Nephron (organoid): ENCODE data around the gene TMEM123.

ENCODE experiments used
- H3K27ac Mint-ChIP-seq, 3 experiments: 2 replicates each; pipeline ENCODE4 v1.8.0; 2020; ENCODE audit warnings: mixed read lengths in 3 of 3, mild to moderate bottlenecking in 2 of 3, moderate library complexity in 1 of 3
- H3K27me3 Mint-ChIP-seq: 2 replicates; pipeline ENCODE4 v1.8.0; 2021; ENCODE audit warnings: low read depth, mild to moderate bottlenecking, moderate library complexity, mixed read lengths
- H3K36me3 Mint-ChIP-seq: 2 replicates; pipeline ENCODE4 v1.8.0; 2020; ENCODE audit warnings: low read depth, mixed read lengths
- H3K4me1 Mint-ChIP-seq: 2 replicates; pipeline ENCODE4 v1.8.0; 2020; ENCODE audit warnings: mixed read lengths
- H3K4me3 Mint-ChIP-seq, 3 experiments: 2 replicates each; pipeline ENCODE4 v1.8.0; 2020; ENCODE audit warnings: mild to moderate bottlenecking in 3 of 3, mixed read lengths in 3 of 3, moderate library complexity in 2 of 3
- H3K9me3 Mint-ChIP-seq: 2 replicates; pipeline ENCODE4 v1.8.0; 2020; ENCODE audit warnings: mixed read lengths
- CTCF ChIP-seq, 3 experiments: fragments of 200-600 bp; sonication (generic); IDR thresholded peaks; one replicate each; pipeline ENCODE4 v1.5.0; 2021; ENCODE audit warnings: antibody characterized with exemption in 3 of 3; ENCODE audit not compliant: unreplicated experiment in 3 of 3

TMEM123 gene

GRCh38 chr11:102465696-102466095 lies 13.1 kb upstream of the TMEM123 start:
- no peaks in the 10 kb centered on the region for H3K9me3 Mint-ChIP-seq
- H3K27me3 Mint-ChIP-seq: no peaks in the 10 kb centered on the region
- H3K36me3 Mint-ChIP-seq: no peaks in the 10 kb centered on the region
- no peak overlapping the region for H3K4me3 Mint-ChIP-seq
- no peak for TF ChIP-seq CTCF (IDR thresholded peaks at IDR 0.05; ENCODE audit: unreplicated experiment in 3 of 3)
- no peak overlapping the region for H3K27ac Mint-ChIP-seq
- peaks cover 11% of the 10 kb centered on the region for H3K4me1 Mint-ChIP-seq

GRCh38 chr11:102464859-102465500 lies 12.4 kb upstream of the TMEM123 start:
- Mint-ChIP-seq H3K27me3 (no peaks in the 10 kb centered on the region), H3K4me3 (no peak overlapping the region), H3K9me3 (no peaks in the 10 kb centered on the region), H3K27ac (no peak overlapping the region), H3K36me3 (no peaks in the 10 kb centered on the region), H3K4me1 (peaks cover 14% of the 10 kb centered on the region)
- TF ChIP-seq CTCF (IDR thresholded peaks at IDR 0.05; ENCODE audit: unreplicated experiment in 3 of 3): no peak

- Mint-ChIP-seq H3K4me1 (peaks cover 12% of the 10 kb centered on the region), H3K36me3 (no peaks in the 10 kb centered on the region), H3K27me3 (no peaks in the 10 kb centered on the region), H3K27ac (no peak overlapping the region), H3K4me3 (no peak overlapping the region), H3K9me3 (no peaks in the 10 kb centered on the region)
- TF ChIP-seq CTCF (IDR thresholded peaks at IDR 0.05; ENCODE audit: unreplicated experiment in 3 of 3): no peak
Observed at GRCh38 chr11:102464037-102464436, 11.5 kb upstream of the TMEM123 start.

GRCh38 chr11:102462610-102463009 lies 10.0 kb upstream of the TMEM123 start:
- Mint-ChIP-seq H3K4me1 (peaks cover 5% of the 10 kb centered on the region), H3K36me3 (no peaks in the 10 kb centered on the region), H3K27me3 (no peaks in the 10 kb centered on the region), H3K27ac (no peak overlapping the region), H3K4me3 (no peak overlapping the region), H3K9me3 (no peaks in the 10 kb centered on the region)
- TF ChIP-seq CTCF (IDR thresholded peaks at IDR 0.05; ENCODE audit: unreplicated experiment in 3 of 3): no peak

- Mint-ChIP-seq H3K4me3 (no peak overlapping the region), H3K27ac (no peak overlapping the region), H3K27me3 (no peaks in the 10 kb centered on the region), H3K4me1 (peaks cover 12% of the 10 kb centered on the region), H3K36me3 (no peaks in the 10 kb centered on the region), H3K9me3 (no peaks in the 10 kb centered on the region)
- TF ChIP-seq CTCF (IDR thresholded peaks at IDR 0.05; ENCODE audit: unreplicated experiment in 3 of 3): no peak
Observed at GRCh38 chr11:102459393-102459792, 6.8 kb upstream of the TMEM123 start.

GRCh38 chr11:102458548-102458947 lies 6.0 kb upstream of the TMEM123 start:
- no peaks in the 10 kb centered on the region for H3K27me3 Mint-ChIP-seq
- no peaks in the 10 kb centered on the region for H3K36me3 Mint-ChIP-seq
- H3K9me3 Mint-ChIP-seq: no peaks in the 10 kb centered on the region
- no peak overlapping the region for H3K4me3 Mint-ChIP-seq
- no peak for TF ChIP-seq CTCF (IDR thresholded peaks at IDR 0.05; ENCODE audit: unreplicated experiment in 3 of 3)
- H3K27ac Mint-ChIP-seq: no peak overlapping the region
- peaks cover 12% of the 10 kb centered on the region for H3K4me1 Mint-ChIP-seq
